Thyroid gland (tissue), 4 donors: ENCODE results near the gene CCDC61.

ENCODE experiments used
- POLR2A ChIP-seq, 2 donors: fragments of 450-650 bp; IDR thresholded peaks; one replicate each; pipeline ENCODE4 v1.6.1; 2017; ENCODE audit warnings: antibody characterized with exemption in 2 of 2, mild to moderate bottlenecking in 2 of 2, moderate library complexity in 1 of 2
- TF ChIP-seq, protein P1 (sequence below), 6 experiments: fragments of 200-600 bp in 3 of 6; fragments of 450-650 bp in 3 of 6; sonication (generic) in 3 of 6; IDR thresholded peaks; one replicate each; pipeline ENCODE4 v1.5.1; 2016 to 2019; ENCODE audit warnings: antibody characterized with exemption in 6 of 6, mild to moderate bottlenecking in 2 of 6, inconsistent platforms in 1 of 6, moderate library complexity in 1 of 6

DNA sequence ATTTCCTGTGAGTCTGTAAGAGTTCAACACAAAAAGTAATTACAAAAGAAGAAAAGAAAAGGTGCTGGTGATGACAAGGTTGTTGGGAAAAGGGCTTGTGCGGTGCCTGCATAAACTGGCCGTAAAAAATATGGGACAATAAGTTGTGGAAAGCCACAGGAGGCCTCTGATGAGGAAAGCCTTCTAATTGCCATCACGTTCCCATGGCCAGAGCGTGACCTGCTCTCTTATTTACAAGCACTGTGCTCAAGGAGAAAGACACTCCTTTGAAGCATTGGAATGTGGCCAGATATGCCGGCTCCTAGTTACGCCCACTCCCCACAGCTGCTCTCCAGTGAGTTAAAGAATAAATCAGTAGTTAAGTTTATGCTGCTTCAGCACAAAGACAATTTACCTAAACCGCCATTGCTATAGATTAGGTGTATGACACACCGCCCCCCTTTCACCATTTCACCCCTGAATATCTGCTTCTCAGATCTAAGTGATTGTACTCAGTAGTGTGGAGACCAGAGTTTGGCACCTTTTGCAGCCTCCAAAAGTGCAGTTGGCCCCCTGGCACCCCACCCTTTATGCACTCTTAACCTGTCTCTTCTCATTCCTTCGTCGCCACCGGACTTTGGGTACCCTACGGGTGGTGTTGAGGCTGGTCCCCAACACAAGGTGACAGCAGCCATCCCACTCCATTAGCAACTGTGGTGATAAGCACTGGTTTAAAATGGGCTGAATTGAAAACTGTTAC is 35.7 kb downstream of the CCDC61 start:
- TF ChIP-seq, protein P1, sequence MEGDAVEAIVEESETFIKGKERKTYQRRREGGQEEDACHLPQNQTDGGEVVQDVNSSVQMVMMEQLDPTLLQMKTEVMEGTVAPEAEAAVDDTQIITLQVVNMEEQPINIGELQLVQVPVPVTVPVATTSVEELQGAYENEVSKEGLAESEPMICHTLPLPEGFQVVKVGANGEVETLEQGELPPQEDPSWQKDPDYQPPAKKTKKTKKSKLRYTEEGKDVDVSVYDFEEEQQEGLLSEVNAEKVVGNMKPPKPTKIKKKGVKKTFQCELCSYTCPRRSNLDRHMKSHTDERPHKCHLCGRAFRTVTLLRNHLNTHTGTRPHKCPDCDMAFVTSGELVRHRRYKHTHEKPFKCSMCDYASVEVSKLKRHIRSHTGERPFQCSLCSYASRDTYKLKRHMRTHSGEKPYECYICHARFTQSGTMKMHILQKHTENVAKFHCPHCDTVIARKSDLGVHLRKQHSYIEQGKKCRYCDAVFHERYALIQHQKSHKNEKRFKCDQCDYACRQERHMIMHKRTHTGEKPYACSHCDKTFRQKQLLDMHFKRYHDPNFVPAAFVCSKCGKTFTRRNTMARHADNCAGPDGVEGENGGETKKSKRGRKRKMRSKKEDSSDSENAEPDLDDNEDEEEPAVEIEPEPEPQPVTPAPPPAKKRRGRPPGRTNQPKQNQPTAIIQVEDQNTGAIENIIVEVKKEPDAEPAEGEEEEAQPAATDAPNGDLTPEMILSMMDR (IDR thresholded peaks at IDR 0.05): no peak
- no peak for TF ChIP-seq POLR2A (IDR thresholded peaks at IDR 0.05)
